Smooth muscle cell (in vitro differentiated cells): ENCODE measurements around the gene YWHAB. TPM values are rescaled to one million over a fixed set of nuclear protein-coding genes. Genes with fewer than 3 reads are reported as not detected.

Source experiments
- DNase-seq: peaks from one replicate; lab custom pipeline; 2025; ENCODE audit not compliant: unreplicated experiment; lab: John Stamatoyannopoulos, UW
- H2AFZ ChIP-seq: fragments of 200-600 bp; sonication (generic); 2 replicates; pipeline ENCODE4 v1.6.0; 2016; ENCODE audit warnings: antibody characterized with exemption, low read depth, mild to moderate bottlenecking
- H3F3A ChIP-seq: fragments of 200-600 bp; sonication (generic); 2 replicates; pipeline ENCODE4 v1.6.0; 2017; ENCODE audit warnings: antibody characterized with exemption, low read depth
- H3K27ac ChIP-seq: fragments of 200-600 bp; sonication (generic); 2 replicates; pipeline ENCODE4 v1.5.1; 2016; ENCODE audit warnings: low read depth, mild to moderate bottlenecking
- H3K27me3 ChIP-seq: fragments of 200-600 bp; sonication (generic); 2 replicates; pipeline ENCODE4 v1.6.1; 2016; ENCODE audit warnings: low read depth, mild to moderate bottlenecking
- H3K36me3 ChIP-seq: fragments of 200-600 bp; sonication (generic); 2 replicates; pipeline ENCODE4 v1.5.1; 2016; ENCODE audit warnings: low read depth
- H3K4me1 ChIP-seq: fragments of 200-600 bp; sonication (generic); 2 replicates; pipeline ENCODE4 v1.5.1; 2016; ENCODE audit warnings: low read depth
- H3K4me2 ChIP-seq: fragments of 200-600 bp; sonication (generic); 2 replicates; pipeline ENCODE4 v1.6.0; 2016; ENCODE audit warnings: mild to moderate bottlenecking
- H3K4me3 ChIP-seq: fragments of 200-600 bp; sonication (generic); 2 replicates; pipeline ENCODE4 v1.5.1; 2016; ENCODE audit warnings: mild to moderate bottlenecking
- H3K79me2 ChIP-seq: fragments of 200-600 bp; sonication (generic); 2 replicates; pipeline ENCODE4 v1.6.0; 2016; ENCODE audit warnings: low read depth, mild to moderate bottlenecking
- H3K9ac ChIP-seq: fragments of 200-600 bp; sonication (generic); 2 replicates; pipeline ENCODE4 v1.6.0; 2016; ENCODE audit warnings: low read depth
- H3K9me3 ChIP-seq: fragments of 200-600 bp; sonication (generic); replicated peaks from 2 replicates; pipeline ENCODE4 v1.5.1; 2016; ENCODE audit warnings: low read depth
- H4K20me1 ChIP-seq: fragments of 200-600 bp; sonication (generic); 2 replicates; pipeline ENCODE4 v1.6.0; 2016; ENCODE audit warnings: low read depth
- CTCF ChIP-seq: fragments of 200-600 bp; sonication (generic); IDR thresholded peaks from 2 replicates; pipeline ENCODE4 v1.5.1; 2017; ENCODE audit warnings: borderline replicate concordance, mild to moderate bottlenecking, antibody characterized with exemption; ENCODE audit not compliant: insufficient read depth, poor library complexity, severe bottlenecking
- WGBS: methylation state at CpG from one replicate; pipeline ENCODE4 v1.1.7; 2016; ENCODE audit warnings: low lambda C conversion rate; 5-methylcytosine and 5-hydroxymethylcytosine counted together
- polyA plus RNA-seq: library from polyadenylated mRNA; unstranded; fragments of >200 nt; fragmentation: Nextera tagmentation; extraction: Ambion mirVana; gene quantifications from 2 replicates; pipeline ENCODE4 v1.2.1, GENCODE V29; 2016
- total RNA-seq: library from RNA; depleted of rRNA; stranded (reverse); fragments of >200 nt; gene quantifications from 2 replicates; pipeline ENCODE4 v1.2.3, GENCODE V29; 2014

The YWHAB gene
- 99.6 and 99.8 TPM in 2 replicates for total RNA-seq
- 226 and 246 TPM in 2 replicates for polyA plus RNA-seq

GRCh38 chr20:44885392-44886265 is at the start of gene YWHAB:
Gene YWHAB, plus strand, starts transcription at chr20:44885705. Its CDS starts 15,829 bp downstream, at chr20:44901534.
- no peak for TF ChIP-seq CTCF
- 1% methylated on average over 64 of the region's 88 CpGs for WGBS
- Histone ChIP-seq H3K79me2 (peaks cover 51% of the 10 kb centered on the region), H2AFZ (peak within 1 kb of the TSS; percentile 64), H3K4me2 (peak within 1 kb of the TSS; percentile 90), H3F3A (no peaks in the 10 kb centered on the region), H3K27me3 (no peaks in the 10 kb centered on the region), H3K4me1 (peaks cover 18% of the 10 kb centered on the region), H3K9ac (peak within 1 kb of the TSS; percentile 96), H3K36me3 (no peaks in the 10 kb centered on the region), H4K20me1 (peaks cover 46% of the 10 kb centered on the region), H3K9me3 (no peaks in the 10 kb centered on the region), H3K4me3 (peak within 1 kb of the TSS; percentile 74), H3K27ac (peak within 1 kb of the TSS; percentile 90)
- peak; percentile 94 for DNase-seq

DNA sequence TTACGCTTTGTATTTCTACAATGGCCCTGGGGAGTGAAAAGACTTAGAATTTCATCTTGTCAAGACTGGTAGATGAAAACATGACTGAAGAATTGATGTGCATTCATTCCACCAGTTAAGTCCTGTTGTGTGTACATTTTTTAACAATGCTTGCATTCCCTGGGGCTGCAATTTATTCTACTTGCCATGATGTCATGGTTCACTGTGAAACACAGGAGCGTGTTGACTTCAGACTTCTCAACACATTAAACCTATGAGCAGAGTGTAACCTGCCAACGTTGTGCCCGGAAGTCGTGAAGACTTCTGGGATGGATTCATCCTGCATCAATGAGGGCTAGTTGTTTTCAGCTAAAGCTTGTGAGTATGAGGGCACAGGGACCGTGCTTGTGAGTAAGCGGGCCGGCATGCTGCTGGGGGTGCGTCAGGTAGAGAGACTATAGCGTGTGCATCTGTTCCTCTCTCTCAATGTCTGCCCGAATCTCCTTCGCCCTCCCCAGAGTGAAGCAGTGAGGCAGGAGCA is 48.8 kb upstream of the YWHAB start:
- H3K4me3 ChIP-seq = no peak overlapping the region
- no peaks in the 10 kb centered on the region for H4K20me1 ChIP-seq
- no peaks in the 10 kb centered on the region for H3K4me1 ChIP-seq
- no peaks in the 10 kb centered on the region for H3F3A ChIP-seq
- H3K27ac ChIP-seq = no peak overlapping the region
- H3K9ac ChIP-seq = no peak overlapping the region
- H3K36me3 ChIP-seq = no peaks in the 10 kb centered on the region
- H3K27me3 ChIP-seq = peaks cover 11% of the 10 kb centered on the region
- no peaks in the 10 kb centered on the region for H3K79me2 ChIP-seq
- TF ChIP-seq CTCF = no peak
- H3K4me2 ChIP-seq = no peak overlapping the region
- 94% methylated on average over 12 of the region's 12 CpGs for WGBS
- H2AFZ ChIP-seq = no peak overlapping the region
- no peaks in the 10 kb centered on the region for H3K9me3 ChIP-seq
- no peak for DNase-seq

- no peak for TF ChIP-seq CTCF
- Histone ChIP-seq H4K20me1 (no peaks in the 10 kb centered on the region), H3K27me3 (peaks cover 11% of the 10 kb centered on the region), H3K27ac (no peak overlapping the region), H3K9me3 (no peaks in the 10 kb centered on the region), H3F3A (no peaks in the 10 kb centered on the region), H3K79me2 (no peaks in the 10 kb centered on the region), H2AFZ (no peak overlapping the region), H3K4me3 (no peak overlapping the region), H3K4me1 (no peaks in the 10 kb centered on the region), H3K9ac (no peak overlapping the region), H3K36me3 (no peaks in the 10 kb centered on the region), H3K4me2 (no peak overlapping the region)
- 74% methylated on average over 3 of the region's 3 CpGs for WGBS
- DNase-seq = no peak
These were observed 47.6 kb upstream of the YWHAB start for GRCh38 chr20:44837946-44838345.

DNA sequence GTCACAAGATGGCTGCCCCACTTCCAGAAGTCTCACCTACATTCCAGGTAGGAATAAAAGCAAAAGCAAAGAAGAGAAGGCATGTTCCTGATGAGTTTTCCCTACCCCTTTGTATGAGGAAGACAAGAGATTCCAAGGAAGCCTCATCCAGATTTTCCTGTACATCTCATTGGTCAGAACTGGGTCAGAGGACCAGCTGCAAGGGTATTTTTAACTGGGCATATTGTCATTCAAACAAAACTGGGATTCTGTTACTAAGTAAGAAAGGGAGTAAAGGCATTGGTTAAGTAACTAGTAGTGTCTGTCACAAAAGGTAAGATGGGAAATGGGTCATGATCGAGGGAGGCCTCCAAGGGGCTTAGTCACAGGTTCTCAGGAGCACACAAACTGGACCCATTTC is 47.0 kb upstream of the YWHAB start:
- H3K36me3 ChIP-seq = no peaks in the 10 kb centered on the region
- H3K4me2 ChIP-seq = no peak overlapping the region
- no peaks in the 10 kb centered on the region for H4K20me1 ChIP-seq
- H3K4me3 ChIP-seq = no peak overlapping the region
- H3F3A ChIP-seq = no peaks in the 10 kb centered on the region
- no peaks in the 10 kb centered on the region for H3K79me2 ChIP-seq
- TF ChIP-seq CTCF = no peak
- no peaks in the 10 kb centered on the region for H3K4me1 ChIP-seq
- H2AFZ ChIP-seq = no peak overlapping the region
- no peaks in the 10 kb centered on the region for H3K9me3 ChIP-seq
- peaks cover 11% of the 10 kb centered on the region for H3K27me3 ChIP-seq
- no peak overlapping the region for H3K27ac ChIP-seq
- no peak overlapping the region for H3K9ac ChIP-seq
- 100% methylated on average over 1 of the region's 1 CpG for WGBS
- DNase-seq = no peak
